ENCODE results near the gene PPM1H. TPM values are rescaled to one million over a fixed set of nuclear protein-coding genes. Genes with fewer than 3 reads are reported as not detected.

Gene PPM1H
- total RNA-seq, 1 experiment from 2014 or later = 9.7 TPM

DNA sequence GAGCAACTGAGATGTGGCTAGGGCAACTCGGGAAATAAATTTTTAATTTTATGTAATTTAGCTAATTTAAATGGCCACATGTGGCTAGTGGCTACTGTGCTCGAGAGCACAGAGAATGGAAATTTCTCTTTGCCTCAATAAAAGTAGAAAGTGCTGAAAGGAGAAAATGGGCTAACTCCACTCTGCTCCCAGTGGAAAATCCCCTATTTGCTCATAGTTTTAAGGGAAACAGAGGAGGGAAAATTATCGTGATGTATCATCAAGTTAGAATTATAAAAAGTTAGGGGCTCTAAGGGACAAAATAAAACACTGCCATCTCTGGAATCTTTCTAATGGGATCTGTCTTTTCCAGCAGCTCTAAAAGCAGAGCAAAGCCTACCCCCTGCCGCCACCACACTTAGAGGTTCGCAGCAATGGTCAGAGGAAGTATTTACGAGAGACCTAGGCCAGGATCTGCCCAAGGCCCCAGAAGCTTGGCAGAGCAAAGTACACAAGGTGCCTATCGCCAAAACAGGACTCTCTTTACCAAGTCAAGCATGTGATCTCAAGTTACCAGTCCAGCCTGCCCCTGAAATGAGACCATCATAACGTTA is 220.7 kb downstream of the PPM1H start:
- DNase-seq (ENCODE audit: low read depth) = no peak

DNA sequence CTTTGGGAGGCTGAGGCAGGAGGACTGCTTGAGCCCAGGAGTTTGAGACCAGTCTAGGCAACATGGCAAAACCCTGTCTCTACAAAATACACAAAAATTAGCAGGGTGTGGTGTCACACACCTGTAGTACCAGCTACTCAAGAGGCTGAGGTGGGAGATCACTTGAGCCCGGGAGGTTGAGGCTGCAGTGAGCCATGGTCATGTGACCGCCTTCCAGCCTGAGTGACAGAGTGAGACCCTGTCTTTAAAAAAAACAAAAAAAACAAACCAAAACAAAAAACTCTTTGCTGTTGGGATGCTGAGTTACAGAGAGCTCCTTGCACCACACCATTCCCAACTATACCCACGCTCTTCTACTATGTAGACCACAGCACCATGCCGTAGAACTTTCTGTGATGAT is 221.2 kb downstream of the PPM1H start:
- DNase-seq (ENCODE audit: low read depth) = no peak

- no peak for DNase-seq (ENCODE audit: low read depth)
Measured at GRCh38 chr12:62712681-62713573, 222.0 kb downstream of the PPM1H start.

GRCh38 chr12:62711631-62712241 is 223.2 kb downstream of the PPM1H start:
- peak; percentile 78 for DNase-seq (ENCODE audit: low read depth)

GRCh38 chr12:62709311-62709710 is 225.6 kb downstream of the PPM1H start:
- no peak for DNase-seq (ENCODE audit: low read depth)

DNA sequence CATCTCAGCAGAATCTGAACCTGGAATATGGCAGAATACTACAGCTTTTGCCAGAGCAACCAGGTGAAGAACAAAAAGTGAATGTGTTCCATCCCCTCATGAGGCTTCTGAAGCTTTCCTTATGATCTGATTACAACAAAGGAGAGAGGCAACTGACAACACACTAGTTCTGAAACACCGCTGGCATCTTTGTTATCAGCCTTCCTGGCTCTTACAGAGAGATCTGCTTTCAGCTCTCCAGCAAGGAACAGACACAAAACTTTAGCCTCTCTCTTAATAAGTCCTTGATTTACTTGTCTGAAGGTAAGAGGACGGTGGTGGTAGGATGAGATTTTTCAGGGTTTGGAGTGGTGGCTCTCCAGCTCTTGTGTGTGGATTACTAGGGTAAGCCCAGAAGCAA is 227.0 kb downstream of the PPM1H start:
- DNase-seq (ENCODE audit: low read depth) = no peak

GRCh38 chr12:62705846-62706245 is 229.1 kb downstream of the PPM1H start:
- no peak for DNase-seq (ENCODE audit: low read depth)

GRCh38 chr12:62703011-62703380 is 232.0 kb downstream of the PPM1H start:
- DNase-seq (ENCODE audit: low read depth) = peak; percentile 85

- DNase-seq (ENCODE audit: low read depth) = no peak
Measured at GRCh38 chr12:62701492-62701891, 233.5 kb downstream of the PPM1H start.

DNA sequence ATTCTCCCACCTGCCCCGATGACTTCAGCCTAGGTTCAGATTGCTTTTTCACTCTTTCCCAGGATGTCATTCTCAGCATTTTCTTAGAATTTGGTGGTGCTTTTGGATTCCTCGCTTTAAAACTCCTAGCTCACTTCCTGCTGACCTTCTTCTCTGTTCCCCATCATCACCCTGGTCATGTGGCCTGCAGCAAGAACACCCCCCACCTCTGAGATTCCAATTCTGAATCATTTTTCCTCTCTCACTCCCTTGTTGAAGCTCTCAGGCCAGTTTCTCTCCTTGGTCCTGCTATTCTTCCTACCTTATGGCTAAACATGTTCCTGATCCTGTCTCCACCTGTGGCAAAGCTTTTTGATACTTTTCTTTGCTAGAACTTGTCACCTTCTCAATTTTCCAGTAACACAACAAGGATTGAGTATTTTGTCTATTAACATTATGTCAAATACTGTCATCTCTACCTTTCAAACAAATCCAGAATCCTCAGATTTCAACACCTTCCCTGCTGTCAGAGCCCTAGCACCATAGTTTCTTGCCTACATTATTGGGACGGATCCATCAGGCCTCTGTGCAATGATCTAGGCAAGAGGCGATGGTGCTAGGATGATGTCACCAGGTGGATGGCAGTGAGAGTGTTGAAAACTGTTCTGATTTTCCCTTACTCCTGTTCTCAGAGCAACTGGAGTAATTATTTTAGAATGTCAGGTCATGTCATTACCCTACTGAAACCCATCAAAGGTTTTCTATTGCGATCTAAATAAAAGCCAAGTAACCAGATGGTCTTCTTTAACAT is 234.7 kb downstream of the PPM1H start:
- DNase-seq (ENCODE audit: low read depth) = no peak

DNA sequence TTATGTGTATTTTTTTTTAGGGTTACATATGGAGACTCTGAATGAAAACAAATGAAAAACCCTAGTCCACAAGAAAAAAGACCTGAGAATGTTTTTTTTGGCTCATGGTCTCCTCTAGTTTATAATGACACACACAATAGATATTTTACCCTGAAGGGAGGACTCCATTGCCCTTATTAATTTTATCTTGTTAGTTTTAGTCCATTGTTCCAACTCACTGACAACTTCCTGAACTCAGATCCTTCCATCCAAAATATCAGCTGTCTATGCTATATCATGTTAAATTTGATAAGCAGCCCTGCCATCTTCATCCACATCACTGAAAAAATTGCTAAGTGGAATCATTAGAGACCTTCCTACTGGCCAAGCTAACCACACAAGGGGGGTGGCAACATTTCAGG is 236.2 kb downstream of the PPM1H start:
- DNase-seq (ENCODE audit: low read depth) = peak; percentile 41

DNA sequence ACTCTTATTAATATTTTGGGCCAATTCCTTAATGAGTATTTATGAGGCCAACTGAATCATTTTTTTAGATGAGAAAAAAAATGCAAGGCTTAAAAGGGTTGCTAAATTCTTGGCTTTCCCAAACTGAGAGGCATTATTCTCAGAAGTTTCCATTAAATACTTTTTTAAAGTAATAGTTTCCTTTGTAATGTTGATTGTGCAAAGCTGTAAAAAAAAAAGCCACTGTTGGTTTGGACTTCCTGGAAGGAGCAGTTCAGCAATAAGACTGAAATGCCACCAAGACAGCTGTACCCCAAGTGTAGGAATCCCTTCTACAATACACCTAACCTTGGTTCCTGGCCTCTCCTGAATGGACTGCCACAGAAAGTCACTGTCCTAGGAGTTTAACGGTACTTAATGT is 237.1 kb downstream of the PPM1H start:
- no peak for DNase-seq (ENCODE audit: low read depth)

DNA sequence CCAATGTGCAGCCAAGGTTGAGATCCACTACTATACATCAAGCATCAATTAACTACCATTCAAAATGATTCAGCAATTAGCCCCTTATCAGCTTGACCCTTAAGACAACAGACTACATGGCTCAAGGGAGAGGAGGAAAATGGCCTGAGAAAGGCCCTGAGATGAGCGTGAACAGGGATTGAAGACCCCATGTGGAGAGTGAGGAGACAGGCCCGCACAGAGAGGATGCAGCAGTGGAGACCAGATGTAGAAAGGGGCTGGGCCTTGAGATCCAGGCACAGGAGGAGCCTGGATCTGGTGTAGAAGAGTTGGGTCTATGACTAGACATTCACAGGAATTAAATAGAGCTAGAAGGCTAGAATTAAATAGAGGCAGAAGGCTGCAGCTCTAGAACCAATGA is 239.3 kb downstream of the PPM1H start:
- no peak for DNase-seq (ENCODE audit: low read depth)

GRCh38 chr12:62694632-62695031 is 240.3 kb downstream of the PPM1H start:
- no peak for DNase-seq (ENCODE audit: low read depth)

- no peak for DNase-seq (ENCODE audit: low read depth)
Measured at GRCh38 chr12:62694116-62694515, 240.8 kb downstream of the PPM1H start.

DNA sequence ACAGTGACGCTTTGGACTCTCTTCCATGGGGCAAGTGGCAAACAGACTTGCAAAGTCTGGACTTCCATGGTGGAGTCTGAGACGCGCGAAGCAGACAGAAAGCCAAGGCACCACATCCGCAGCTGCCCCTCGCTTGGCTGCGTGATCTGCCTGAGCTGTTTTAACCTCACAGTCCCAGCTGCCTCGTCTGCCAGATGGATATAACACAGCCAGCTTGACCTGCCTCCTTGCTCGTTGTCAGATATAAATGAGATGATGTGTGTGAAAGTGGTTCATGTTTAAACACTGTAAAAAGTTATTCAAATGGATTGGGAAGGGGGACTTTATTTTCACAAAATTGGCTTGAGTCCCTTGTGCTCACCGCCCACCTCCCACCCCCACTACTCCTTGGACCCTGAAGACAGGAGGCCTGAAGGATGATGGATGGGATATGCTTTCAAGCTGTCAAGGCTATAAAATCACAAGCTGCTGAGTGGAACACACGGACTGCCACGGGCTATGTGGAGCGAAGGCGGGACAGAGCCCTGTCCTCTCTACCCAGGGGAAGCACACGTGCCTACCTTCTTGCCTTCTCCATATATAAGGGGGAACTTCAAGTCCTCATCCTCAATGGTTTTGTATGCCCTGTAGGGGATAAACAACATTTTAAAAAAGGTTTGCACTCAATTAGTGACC is 241.4 kb downstream of the PPM1H start:
- DNase-seq (ENCODE audit: low read depth) = peak; percentile 44

DNA sequence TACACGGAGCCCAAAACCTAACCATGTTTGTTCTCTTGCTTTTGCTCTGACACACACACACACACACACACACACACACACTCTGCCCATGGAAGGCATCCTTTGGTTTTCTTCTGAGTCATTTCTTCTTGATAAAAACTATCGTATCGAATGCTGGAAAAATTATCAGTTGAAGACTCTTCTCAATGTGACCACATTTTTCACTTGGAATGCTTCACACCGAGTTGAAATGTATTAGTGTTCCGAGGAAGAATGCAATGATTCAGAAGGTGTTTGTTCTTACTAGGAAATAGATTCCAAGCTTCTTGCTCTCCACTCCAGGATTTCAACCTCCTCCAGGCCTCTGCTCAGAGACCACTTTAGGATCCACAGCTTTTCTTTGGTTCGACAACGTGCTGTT is 242.1 kb downstream of the PPM1H start:
- DNase-seq (ENCODE audit: low read depth) = peak; percentile 64

DNA sequence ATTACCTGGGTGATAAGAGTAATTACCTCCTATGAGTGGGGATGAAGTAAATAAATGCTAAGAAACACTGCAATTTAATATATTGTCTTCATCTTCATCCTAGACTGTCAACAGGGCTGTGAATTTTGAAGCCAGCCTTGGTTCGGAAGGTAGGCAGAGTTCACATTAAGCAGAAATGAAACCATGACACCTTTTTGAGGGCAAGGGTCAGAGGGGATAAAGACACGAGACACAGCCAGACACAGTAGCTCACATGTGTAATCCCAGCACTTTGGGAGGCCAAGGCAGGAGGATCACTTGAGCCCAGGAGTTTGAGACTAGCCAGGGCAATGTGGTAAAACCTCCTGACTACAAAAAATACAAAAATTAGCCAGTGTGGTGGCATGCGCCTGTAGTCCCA is 243.6 kb downstream of the PPM1H start:
- DNase-seq (ENCODE audit: low read depth) = no peak

- DNase-seq (ENCODE audit: low read depth) = no peak
Measured at GRCh38 chr12:62689042-62689839, 245.7 kb downstream of the PPM1H start.

DNA sequence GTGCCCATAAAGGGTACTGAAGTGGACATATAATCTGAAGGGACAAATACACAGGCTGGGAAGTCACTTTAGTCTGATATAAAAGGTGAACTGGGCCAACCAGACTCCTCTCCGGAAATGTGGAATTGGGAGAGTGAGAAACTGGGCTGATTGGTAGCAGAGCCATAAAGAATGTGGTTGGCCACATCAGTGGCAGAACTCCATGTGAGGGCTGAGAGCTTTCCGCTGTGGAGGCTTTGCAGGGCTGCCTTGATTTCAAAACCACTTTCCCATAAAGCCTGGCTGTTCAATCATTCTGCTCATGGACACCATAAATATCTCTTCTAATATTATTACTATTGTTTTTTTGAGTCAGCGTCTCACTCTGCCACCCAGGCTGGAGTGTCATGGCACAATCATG is 248.0 kb downstream of the PPM1H start:
- no peak for DNase-seq (ENCODE audit: low read depth)
